ENCODE results near the gene TMEM14B. TPM values are rescaled to one million over a fixed set of nuclear protein-coding genes. Genes with fewer than 3 reads are reported as not detected.

TMEM14B gene
- total RNA-seq, 1 donor from 2014 or later = 59.0 TPM

DNA sequence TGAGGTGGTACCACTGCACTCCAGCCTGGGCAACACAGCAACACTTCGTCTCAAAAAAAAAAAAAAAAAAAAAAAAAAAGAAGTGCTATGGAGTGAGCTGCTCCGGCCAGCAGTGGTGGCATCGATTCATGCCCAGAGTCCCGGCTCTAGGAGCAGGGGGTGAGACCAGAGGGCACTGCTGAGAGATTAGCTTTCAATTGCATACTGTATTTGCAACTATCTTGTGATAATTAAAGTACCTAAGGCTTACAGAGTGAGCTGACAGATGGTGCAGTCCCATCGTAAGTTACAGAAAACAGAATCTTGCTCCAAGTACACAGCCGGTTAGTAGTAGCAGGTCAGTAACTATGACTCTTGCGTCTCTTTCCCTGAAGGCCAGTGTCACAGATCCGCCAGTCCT, 31.5 kb downstream of the TMEM14B start:
- no peaks in the 10 kb centered on the region for H3K4me1 Mint-ChIP-seq (ENCODE audit: unreplicated experiment)
- no peaks in the 10 kb centered on the region for H3K27me3 Mint-ChIP-seq (ENCODE audit: unreplicated experiment)
- H3K9me3 Mint-ChIP-seq (ENCODE audit: unreplicated experiment) = no peaks in the 10 kb centered on the region
- no peak for DNase-seq (ENCODE audit: extremely low spot score, unreplicated experiment)
- peaks cover 20% of the 10 kb centered on the region for H3K36me3 Mint-ChIP-seq (ENCODE audit: unreplicated experiment)
- H3K27ac Mint-ChIP-seq (ENCODE audit: unreplicated experiment) = no peak overlapping the region
- no peak overlapping the region for H3K4me3 Mint-ChIP-seq (ENCODE audit: unreplicated experiment)
- TF ChIP-seq, protein P1, sequence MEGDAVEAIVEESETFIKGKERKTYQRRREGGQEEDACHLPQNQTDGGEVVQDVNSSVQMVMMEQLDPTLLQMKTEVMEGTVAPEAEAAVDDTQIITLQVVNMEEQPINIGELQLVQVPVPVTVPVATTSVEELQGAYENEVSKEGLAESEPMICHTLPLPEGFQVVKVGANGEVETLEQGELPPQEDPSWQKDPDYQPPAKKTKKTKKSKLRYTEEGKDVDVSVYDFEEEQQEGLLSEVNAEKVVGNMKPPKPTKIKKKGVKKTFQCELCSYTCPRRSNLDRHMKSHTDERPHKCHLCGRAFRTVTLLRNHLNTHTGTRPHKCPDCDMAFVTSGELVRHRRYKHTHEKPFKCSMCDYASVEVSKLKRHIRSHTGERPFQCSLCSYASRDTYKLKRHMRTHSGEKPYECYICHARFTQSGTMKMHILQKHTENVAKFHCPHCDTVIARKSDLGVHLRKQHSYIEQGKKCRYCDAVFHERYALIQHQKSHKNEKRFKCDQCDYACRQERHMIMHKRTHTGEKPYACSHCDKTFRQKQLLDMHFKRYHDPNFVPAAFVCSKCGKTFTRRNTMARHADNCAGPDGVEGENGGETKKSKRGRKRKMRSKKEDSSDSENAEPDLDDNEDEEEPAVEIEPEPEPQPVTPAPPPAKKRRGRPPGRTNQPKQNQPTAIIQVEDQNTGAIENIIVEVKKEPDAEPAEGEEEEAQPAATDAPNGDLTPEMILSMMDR (IDR thresholded peaks at IDR 0.05) = no peak

DNA sequence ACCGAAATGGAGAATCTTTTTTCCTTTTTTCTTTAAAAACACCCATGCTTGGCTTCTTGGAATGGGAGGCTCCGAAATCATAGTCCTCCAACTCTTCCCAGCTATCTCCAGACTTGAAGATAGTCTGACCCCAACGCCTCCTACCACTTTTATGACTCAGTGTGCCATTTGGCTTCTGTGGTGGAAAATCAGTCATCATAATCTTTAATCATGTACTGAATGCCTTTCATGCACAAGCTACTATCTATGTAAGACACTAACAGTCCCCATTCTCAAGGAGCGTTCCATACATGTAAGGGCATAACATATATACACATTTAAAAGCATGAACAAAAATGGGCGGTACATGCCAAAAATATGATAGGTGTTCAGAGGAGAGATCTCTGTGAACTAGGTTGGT, 44.1 kb downstream of the TMEM14B start:
- Mint-ChIP-seq H3K36me3 (ENCODE audit: unreplicated experiment) (peaks cover 13% of the 10 kb centered on the region), H3K27ac (ENCODE audit: unreplicated experiment) (no peak overlapping the region), H3K27me3 (ENCODE audit: unreplicated experiment) (no peaks in the 10 kb centered on the region), H3K9me3 (ENCODE audit: unreplicated experiment) (no peaks in the 10 kb centered on the region), H3K4me1 (ENCODE audit: unreplicated experiment) (no peaks in the 10 kb centered on the region), H3K4me3 (ENCODE audit: unreplicated experiment) (no peak overlapping the region)
- TF ChIP-seq, protein P1 (IDR thresholded peaks at IDR 0.05) = no peak
- DNase-seq (ENCODE audit: extremely low spot score, unreplicated experiment) = no peak

DNA sequence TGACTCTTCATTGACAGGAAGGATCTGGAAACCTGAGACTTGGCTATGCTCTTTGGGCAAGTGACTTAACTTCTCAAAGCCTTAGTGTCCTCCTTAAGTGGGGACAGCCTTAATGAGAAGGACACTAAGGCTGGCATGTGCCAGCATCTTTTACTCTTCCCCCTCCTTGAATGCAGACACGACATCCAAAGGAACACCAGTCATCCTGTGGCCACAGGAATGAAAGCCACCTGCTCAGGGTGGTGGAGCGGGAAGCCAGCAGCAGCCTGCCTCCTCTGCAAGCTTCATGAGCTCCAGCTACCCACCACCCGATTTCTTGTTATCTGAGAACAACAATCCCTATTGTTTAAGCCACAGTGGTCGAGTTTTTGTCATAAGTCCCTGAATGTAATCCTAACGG, 44.5 kb downstream of the TMEM14B start:
- H3K4me1 Mint-ChIP-seq (ENCODE audit: unreplicated experiment) = no peaks in the 10 kb centered on the region
- TF ChIP-seq, protein P1 (IDR thresholded peaks at IDR 0.05) = no peak
- no peaks in the 10 kb centered on the region for H3K27me3 Mint-ChIP-seq (ENCODE audit: unreplicated experiment)
- no peak overlapping the region for H3K4me3 Mint-ChIP-seq (ENCODE audit: unreplicated experiment)
- H3K36me3 Mint-ChIP-seq (ENCODE audit: unreplicated experiment) = peaks cover 13% of the 10 kb centered on the region
- no peak overlapping the region for H3K27ac Mint-ChIP-seq (ENCODE audit: unreplicated experiment)
- H3K9me3 Mint-ChIP-seq (ENCODE audit: unreplicated experiment) = no peaks in the 10 kb centered on the region
- DNase-seq (ENCODE audit: extremely low spot score, unreplicated experiment) = no peak

DNA sequence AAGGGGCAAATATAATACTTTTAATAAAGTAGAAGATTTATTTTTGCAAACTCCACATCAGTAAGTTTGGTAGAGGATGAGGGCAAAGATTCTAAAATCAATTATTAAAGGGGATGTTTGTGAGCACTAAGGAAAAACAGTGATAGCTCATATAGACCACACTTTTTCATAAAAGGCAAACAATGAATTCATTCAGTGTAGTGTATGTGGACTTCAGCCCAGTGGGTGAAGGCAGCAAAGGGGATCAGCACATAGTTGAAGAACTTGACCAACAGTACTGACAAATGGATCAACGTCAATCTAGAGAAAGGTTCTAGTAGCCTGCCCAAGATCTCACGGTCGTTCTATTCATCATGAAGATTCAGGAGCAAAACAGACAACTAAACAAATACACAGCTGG, 45.4 kb downstream of the TMEM14B start:
- TF ChIP-seq, protein P1 (IDR thresholded peaks at IDR 0.05) = no peak
- Mint-ChIP-seq H3K4me3 (ENCODE audit: unreplicated experiment) (no peak overlapping the region), H3K27me3 (ENCODE audit: unreplicated experiment) (no peaks in the 10 kb centered on the region), H3K9me3 (ENCODE audit: unreplicated experiment) (no peaks in the 10 kb centered on the region), H3K27ac (ENCODE audit: unreplicated experiment) (no peak overlapping the region), H3K4me1 (ENCODE audit: unreplicated experiment) (no peaks in the 10 kb centered on the region), H3K36me3 (ENCODE audit: unreplicated experiment) (peaks cover 13% of the 10 kb centered on the region)
- DNase-seq (ENCODE audit: extremely low spot score, unreplicated experiment) = no peak

DNA sequence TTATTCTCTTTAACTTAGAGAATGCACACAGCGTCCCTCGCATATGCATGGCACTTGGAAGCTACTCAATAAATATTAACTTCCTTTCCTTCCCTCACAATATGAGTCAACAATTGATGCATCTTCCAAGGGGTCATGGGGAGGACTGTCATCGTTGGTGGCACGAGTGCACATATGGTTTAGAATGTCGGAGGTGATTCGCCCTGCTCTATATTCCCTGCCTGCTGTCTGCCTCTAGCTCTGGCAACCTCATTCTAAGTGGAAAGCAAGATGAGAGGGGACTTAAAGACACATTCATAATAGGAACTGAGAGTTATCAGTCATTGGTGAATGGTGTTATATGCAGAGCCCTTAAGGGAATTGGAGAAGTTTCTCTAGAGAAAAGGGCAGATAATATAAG, 46.1 kb downstream of the TMEM14B start:
- Mint-ChIP-seq H3K9me3 (ENCODE audit: unreplicated experiment) (no peaks in the 10 kb centered on the region), H3K27ac (ENCODE audit: unreplicated experiment) (no peak overlapping the region), H3K4me3 (ENCODE audit: unreplicated experiment) (no peak overlapping the region), H3K4me1 (ENCODE audit: unreplicated experiment) (no peaks in the 10 kb centered on the region), H3K27me3 (ENCODE audit: unreplicated experiment) (no peaks in the 10 kb centered on the region), H3K36me3 (ENCODE audit: unreplicated experiment) (peaks cover 13% of the 10 kb centered on the region)
- TF ChIP-seq, protein P1 (IDR thresholded peaks at IDR 0.05) = no peak
- DNase-seq (ENCODE audit: extremely low spot score, unreplicated experiment) = no peak

Measured in osteocyte (in vitro differentiated cells).